Left renal pelvis (tissue), 4 donors: ENCODE measurements around the gene PYCARD. TPM values are rescaled to one million over a fixed set of nuclear protein-coding genes. Genes with fewer than 3 reads are reported as not detected.
"Not testable (repeated sequence)": the region's sequence is repeated elsewhere in the genome, so short reads cannot be mapped to it uniquely, and the experiment has no call there.

Source experiments
- DNase-seq, 4 donors: peaks; one replicate each; pipeline ENCODE4 v3.0.0-alpha.2; 2013; ENCODE audit warnings: low read depth in 4 of 4, low spot score in 3 of 4
- polyA plus RNA-seq, 4 donors: library from polyadenylated mRNA; unstranded; fragments of 120-200 nt; gene quantifications; one replicate each; pipeline ENCODE4 v1.2.1, GENCODE V29; 2013; ENCODE audit not compliant: insufficient read length in 4 of 4

The PYCARD gene
- polyA plus RNA-seq, result 10 to 100 TPM in 2 of 4 donors, 1 to 10 TPM in 2; 8.5 to 13.7 (median 10.9) TPM

DNA sequence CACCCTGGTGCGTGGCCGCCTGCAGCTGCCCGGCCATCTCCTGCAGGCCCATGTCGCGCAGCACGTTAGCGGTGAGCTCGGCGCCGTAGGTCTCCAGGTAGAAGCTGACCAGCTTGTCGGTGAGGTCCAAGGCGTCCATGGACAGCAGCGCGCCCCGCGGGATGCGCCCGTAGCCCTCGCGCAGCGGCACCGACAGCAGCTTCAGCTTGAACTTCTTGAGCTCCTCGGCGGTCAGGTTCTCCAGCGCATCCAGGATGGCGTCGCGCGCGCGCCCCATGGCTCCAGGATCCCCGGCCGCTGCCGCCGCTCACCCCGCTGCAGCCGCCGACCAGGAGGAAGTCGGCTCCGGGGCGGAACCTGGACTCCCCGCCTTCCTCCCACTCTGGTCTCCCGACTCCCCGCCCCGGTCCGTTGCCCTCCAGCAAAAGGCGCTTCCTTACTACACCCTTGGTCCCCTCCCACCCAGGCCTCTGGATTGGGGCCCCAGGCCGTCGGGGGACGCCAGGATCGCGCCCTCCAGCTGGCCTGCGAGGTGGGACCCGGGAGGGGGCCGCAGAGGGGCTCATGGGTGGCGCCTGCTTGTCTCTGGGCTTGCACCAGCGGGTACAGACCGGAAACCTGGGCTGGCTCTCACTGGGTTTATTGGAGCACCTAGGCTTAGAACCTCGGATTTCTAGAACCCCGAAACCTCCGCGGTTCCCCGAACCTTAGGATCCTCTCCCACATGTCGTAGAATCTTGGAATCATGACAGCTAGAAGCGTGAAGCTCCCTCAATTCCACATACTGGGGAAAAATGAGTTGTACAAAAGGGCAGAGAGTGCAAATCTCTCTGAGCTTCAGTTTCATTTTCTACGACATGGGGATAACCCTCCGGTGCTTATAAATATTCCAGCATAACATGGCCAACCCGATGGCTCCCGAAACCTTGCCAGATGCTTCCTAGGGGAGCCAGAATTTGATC lies at the start of gene PYCARD:
Gene PYCARD (minus strand): TSS at position 347 of the 962 bp plus-strand sequence. CDS start 70 bp downstream, at position 277.
- no peak for DNase-seq

GRCh38 chr16:31251435-31251834 lies 48.9 kb upstream of the PYCARD start:
- no peak for DNase-seq

DNA sequence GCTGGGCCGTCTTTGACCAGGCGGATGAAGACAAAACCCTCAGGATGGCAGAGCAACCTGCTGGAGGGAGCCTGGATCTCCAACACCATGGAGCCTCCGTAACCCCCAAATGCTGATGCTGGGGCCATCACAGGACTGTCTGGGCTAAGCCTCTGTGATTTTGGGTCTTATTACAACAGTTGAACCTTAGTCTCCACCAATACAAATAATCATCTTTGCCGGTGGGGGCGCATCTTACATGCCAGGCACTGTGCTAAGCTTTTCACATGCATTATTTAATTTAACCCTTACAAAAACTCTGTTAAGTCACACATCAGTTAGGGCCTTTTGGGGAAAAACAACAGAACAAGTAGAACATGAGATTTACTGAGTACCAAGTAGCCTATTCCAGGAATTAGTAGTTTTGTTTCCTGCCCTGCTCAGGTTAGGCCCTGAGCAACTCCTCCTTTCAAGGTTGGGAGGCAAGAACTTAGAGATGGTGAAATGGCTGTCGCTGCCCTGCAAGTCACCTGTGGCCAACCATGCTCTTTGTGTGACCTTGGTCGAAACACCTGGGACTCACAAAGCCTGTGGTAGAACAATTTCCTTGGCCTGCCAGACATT lies 48.3 kb upstream of the PYCARD start:
- DNase-seq, result no peak

DNA sequence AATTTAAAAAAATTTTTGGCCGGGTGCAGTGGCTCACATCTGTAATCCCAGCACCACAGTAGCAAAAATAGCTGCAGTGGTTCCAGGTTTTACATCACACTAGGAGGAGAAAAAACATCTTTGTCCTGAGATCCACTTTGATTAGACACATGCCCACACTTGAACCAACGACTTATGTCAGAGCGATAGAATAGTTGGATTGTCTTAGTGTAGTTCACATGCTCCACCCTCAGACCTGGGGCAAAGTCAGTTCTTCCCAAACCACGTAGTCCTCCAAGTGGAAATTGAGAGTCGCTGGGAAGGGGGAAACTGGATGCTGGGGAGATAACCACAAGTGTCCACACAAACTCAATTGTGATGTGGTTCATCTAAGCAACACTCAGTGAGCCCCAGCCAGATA lies 45.8 kb upstream of the PYCARD start:
- no peak for DNase-seq

DNA sequence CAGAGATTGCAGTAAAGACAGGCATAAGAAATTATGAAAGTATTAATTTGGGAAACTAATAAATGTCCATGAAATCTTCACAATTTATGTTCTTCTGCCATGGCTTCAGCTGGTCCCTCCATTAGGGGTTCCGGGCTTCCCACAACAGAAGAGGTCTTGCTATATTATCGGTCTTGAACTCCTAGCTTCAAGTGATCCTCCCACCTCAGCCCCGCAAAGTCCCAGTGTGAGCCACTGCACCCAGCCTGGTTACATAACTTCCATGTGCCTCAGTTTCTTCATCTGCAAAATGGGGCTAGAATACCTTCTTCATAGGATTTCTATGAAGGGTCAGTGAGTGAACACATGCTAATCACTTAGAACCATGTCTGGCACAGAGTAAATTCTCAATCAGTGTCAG lies 43.7 kb upstream of the PYCARD start:
- no peak for DNase-seq

- DNase-seq, result not testable (repeated sequence)
Observed at GRCh38 chr16:31245598-31245997, 43.0 kb upstream of the PYCARD start.

- DNase-seq, result no peak
Observed at GRCh38 chr16:31243734-31244670, 41.4 kb upstream of the PYCARD start.

GRCh38 chr16:31242206-31242605 lies 39.6 kb upstream of the PYCARD start:
- no peak for DNase-seq

DNA sequence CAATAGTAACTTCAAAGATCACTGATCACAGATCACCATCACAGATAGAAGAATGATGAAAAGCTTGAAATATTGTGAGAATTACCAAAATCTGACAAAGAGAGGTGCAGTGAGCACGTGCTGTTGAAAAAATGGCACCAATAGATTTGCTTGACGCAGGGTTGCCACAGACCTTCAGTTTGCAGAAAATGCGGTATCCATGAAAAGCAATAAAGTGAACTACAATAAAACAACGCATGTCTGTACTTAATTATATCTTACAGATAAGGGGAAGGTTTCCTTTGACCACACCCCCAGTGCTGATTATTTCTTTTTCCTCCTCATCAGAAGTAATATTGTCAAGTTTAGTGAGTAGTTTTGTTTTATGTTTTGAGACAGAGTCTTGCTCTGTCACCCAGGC lies 35.5 kb upstream of the PYCARD start:
- DNase-seq, result no peak

GRCh38 chr16:31229501-31229900 lies 26.9 kb upstream of the PYCARD start:
- no peak for DNase-seq

DNA sequence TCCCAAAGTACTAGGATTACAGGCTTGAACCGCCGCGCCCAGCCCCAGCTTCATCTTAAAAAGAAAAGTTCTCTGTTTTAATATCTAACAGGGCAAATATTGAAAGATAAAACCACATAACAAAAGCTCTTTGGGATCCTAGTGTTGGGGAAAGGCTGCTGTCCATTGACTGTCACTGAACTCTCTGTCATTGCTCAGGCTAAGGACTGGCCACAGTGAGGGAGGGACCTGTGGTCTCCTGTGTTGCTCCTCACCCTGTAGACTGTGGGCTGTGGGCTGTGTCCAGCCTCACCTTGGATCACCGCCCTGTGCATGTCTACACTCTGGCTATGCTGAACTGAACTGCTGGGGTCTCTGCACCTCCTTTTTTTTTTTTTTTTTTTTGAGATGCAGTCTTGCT lies 25.6 kb upstream of the PYCARD start:
- no peak for DNase-seq

DNA sequence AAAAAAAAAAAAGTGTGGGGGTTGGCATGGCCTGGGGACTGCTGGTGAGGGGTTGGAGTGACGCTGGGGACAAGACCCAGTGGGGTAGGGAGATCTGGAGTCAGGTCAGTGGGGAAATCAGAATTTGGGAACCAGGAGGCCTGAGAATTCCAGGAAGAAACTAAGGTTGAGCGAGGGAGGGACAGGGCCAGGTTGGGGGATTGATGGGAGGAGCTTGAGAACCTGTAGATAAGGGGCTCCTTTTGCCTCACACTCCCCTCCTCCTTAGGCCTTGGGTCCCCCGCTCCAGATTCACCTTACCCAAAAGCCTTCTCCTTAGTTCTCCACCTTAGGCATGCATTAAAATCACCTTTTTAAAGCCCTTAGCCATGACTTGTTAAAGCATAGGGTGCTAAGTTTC lies 22.6 kb upstream of the PYCARD start:
- no peak for DNase-seq

GRCh38 chr16:31224092-31224955 lies 21.8 kb upstream of the PYCARD start:
- no peak for DNase-seq

GRCh38 chr16:31223044-31223443 lies 20.5 kb upstream of the PYCARD start:
- no peak for DNase-seq

GRCh38 chr16:31221357-31222160 lies 19.0 kb upstream of the PYCARD start:
- no peak for DNase-seq

GRCh38 chr16:31219154-31219741 lies 16.7 kb upstream of the PYCARD start:
- DNase-seq, result no peak

DNA sequence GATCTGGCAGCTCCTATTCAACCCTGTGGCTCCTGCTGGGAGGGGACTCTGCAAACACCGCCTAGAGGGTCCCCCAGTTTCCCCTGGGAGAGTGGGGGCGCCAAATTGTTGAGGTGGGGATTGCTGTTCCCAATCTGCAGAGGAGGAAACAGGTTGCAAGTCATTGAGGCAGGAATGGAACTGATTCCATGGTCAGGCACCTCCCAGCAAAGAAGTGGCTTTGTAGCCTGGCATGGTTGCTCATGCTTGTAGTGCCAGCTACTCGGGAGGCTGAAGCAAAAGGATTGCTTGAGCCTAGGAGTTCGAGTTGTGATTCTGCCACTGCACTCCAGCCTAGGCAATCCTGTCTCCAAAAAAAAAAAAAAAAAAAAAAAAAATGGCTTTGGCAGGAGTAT lies 14.6 kb upstream of the PYCARD start:
- DNase-seq, result no peak

GRCh38 chr16:31216422-31217135 lies 14.0 kb upstream of the PYCARD start, which contains the start of gene PYDC1:
Gene PYDC1, minus strand, starts transcription at chr16:31217135. Its CDS starts 107 bp downstream, at chr16:31217028.
- DNase-seq, result no peak
